Memory B cell (primary cell): ENCODE measurements around the gene DCTN2.
"Not testable (repeated sequence)": the region's sequence is repeated elsewhere in the genome, so short reads cannot be mapped to it uniquely, and the experiment has no call there.

Experiments used
- ATAC-seq: fragments of 150-1000 bp; cut with Tn5 transposase; 2 replicates; pipeline ENCODE4 v1.10.0; 2021; ENCODE audit warnings: low read depth, mild to moderate bottlenecking, moderate library complexity
- DNase-seq, 2 donors: peaks; one replicate each; pipeline ENCODE4 v3.0.0; 2022; ENCODE audit warnings: low spot score in 2 of 2
- H3K27ac Mint-ChIP-seq: one replicate; pipeline ENCODE4 v1.8.0; 2022; ENCODE audit warnings: mild to moderate bottlenecking, moderate library complexity, mixed read lengths
- H3K27me3 Mint-ChIP-seq: one replicate; pipeline ENCODE4 v1.8.0; 2022; ENCODE audit warnings: mixed read lengths
- H3K36me3 Mint-ChIP-seq: one replicate; pipeline ENCODE4 v1.8.0; 2022; ENCODE audit warnings: mild to moderate bottlenecking, mixed read lengths
- H3K4me1 Mint-ChIP-seq: one replicate; pipeline ENCODE4 v1.8.0; 2022; ENCODE audit warnings: mixed read lengths
- H3K4me3 Mint-ChIP-seq: one replicate; pipeline ENCODE4 v1.8.0; 2022; ENCODE audit warnings: mild to moderate bottlenecking, moderate library complexity, mixed read lengths
- H3K9me3 Mint-ChIP-seq: one replicate; pipeline ENCODE4 v1.8.0; 2022; ENCODE audit warnings: mixed read lengths

DCTN2 gene

GRCh38 chr12:57516617-57517153, 30.3 kb downstream of the DCTN2 start:
- Mint-ChIP-seq H3K9me3 (no peaks in the 10 kb centered on the region), H3K4me3 (no peak overlapping the region), H3K36me3 (peaks cover 41% of the 10 kb centered on the region), H3K27me3 (no peaks in the 10 kb centered on the region), H3K27ac (peak overlapping the region; percentile 83), H3K4me1 (peaks cover 22% of the 10 kb centered on the region)
- ATAC-seq (no peak), DNase-seq (no peak)

- Mint-ChIP-seq H3K27me3 (no peaks in the 10 kb centered on the region), H3K4me3 (no peak overlapping the region), H3K36me3 (peaks cover 41% of the 10 kb centered on the region), H3K9me3 (no peaks in the 10 kb centered on the region), H3K27ac (no peak overlapping the region), H3K4me1 (peaks cover 19% of the 10 kb centered on the region)
- DNase-seq (no peak), ATAC-seq (no peak)
These were observed 31.0 kb downstream of the DCTN2 start for GRCh38 chr12:57515934-57516541.

- Mint-ChIP-seq H3K4me3 (no peak overlapping the region), H3K27ac (no peak overlapping the region), H3K36me3 (peaks cover 41% of the 10 kb centered on the region), H3K9me3 (no peaks in the 10 kb centered on the region), H3K27me3 (no peaks in the 10 kb centered on the region), H3K4me1 (peaks cover 19% of the 10 kb centered on the region)
- ATAC-seq, result no peak
- DNase-seq, result no peak
These were observed 31.5 kb downstream of the DCTN2 start for GRCh38 chr12:57515408-57515933.

GRCh38 chr12:57514720-57515407, 32.1 kb downstream of the DCTN2 start:
- H3K27ac Mint-ChIP-seq, result no peak overlapping the region
- ATAC-seq, result no peak

GRCh38 chr12:57514246-57514645, 32.7 kb downstream of the DCTN2 start:
- H3K27ac Mint-ChIP-seq, DNase-seq, H3K27me3 Mint-ChIP-seq, ATAC-seq, H3K4me3 Mint-ChIP-seq, H3K9me3 Mint-ChIP-seq: not testable (repeated sequence)
- H3K4me1 Mint-ChIP-seq, result peaks cover 16% of the 10 kb centered on the region
- H3K36me3 Mint-ChIP-seq, result peaks cover 43% of the 10 kb centered on the region

More at GRCh38 chr12:57514720-57515407, 32.1 kb downstream of the DCTN2 start:
- Mint-ChIP-seq H3K27me3 (no peaks in the 10 kb centered on the region), H3K4me3 (no peak overlapping the region), H3K4me1 (peaks cover 19% of the 10 kb centered on the region), H3K36me3 (peaks cover 41% of the 10 kb centered on the region), H3K9me3 (no peaks in the 10 kb centered on the region)
- DNase-seq, result no peak

GRCh38 chr12:57513677-57514076, 33.3 kb downstream of the DCTN2 start:
- not testable (repeated sequence) for H3K9me3 Mint-ChIP-seq, H3K27me3 Mint-ChIP-seq

GRCh38 chr12:57513266-57513665, 33.7 kb downstream of the DCTN2 start:
- Mint-ChIP-seq H3K4me1 (peaks cover 8% of the 10 kb centered on the region), H3K4me3 (no peak overlapping the region), H3K9me3 (no peaks in the 10 kb centered on the region), H3K27ac (peak overlapping the region; percentile 40), H3K27me3 (no peaks in the 10 kb centered on the region), H3K36me3 (peaks cover 38% of the 10 kb centered on the region)
- no peak for DNase-seq
- ATAC-seq, result no peak

More at GRCh38 chr12:57513677-57514076, 33.3 kb downstream of the DCTN2 start:
- Mint-ChIP-seq H3K4me1 (peaks cover 11% of the 10 kb centered on the region), H3K36me3 (peaks cover 41% of the 10 kb centered on the region)
- not testable (repeated sequence) for ATAC-seq, H3K4me3 Mint-ChIP-seq, DNase-seq, H3K27ac Mint-ChIP-seq

GRCh38 chr12:57512665-57513064, 34.3 kb downstream of the DCTN2 start:
- Mint-ChIP-seq H3K27me3 (no peaks in the 10 kb centered on the region), H3K27ac (peak overlapping the region; percentile 40), H3K9me3 (no peaks in the 10 kb centered on the region), H3K36me3 (peaks cover 37% of the 10 kb centered on the region), H3K4me3 (no peak overlapping the region), H3K4me1 (peaks cover 4% of the 10 kb centered on the region)
- no peak for ATAC-seq
- no peak for DNase-seq

GRCh38 chr12:57511588-57512325, 35.2 kb downstream of the DCTN2 start:
- H3K9me3 Mint-ChIP-seq, result no peaks in the 10 kb centered on the region
- no peak for ATAC-seq
- DNase-seq, result no peak
- H3K4me1 Mint-ChIP-seq, result peaks cover 2% of the 10 kb centered on the region
- H3K36me3 Mint-ChIP-seq, result peaks cover 31% of the 10 kb centered on the region
- no peaks in the 10 kb centered on the region for H3K27me3 Mint-ChIP-seq
- H3K27ac Mint-ChIP-seq, result peak overlapping the region; percentile 24
- H3K4me3 Mint-ChIP-seq, result no peak overlapping the region

GRCh38 chr12:57511161-57511560, 35.8 kb downstream of the DCTN2 start:
- DNase-seq, result no peak
- no peak overlapping the region for H3K27ac Mint-ChIP-seq
- no peaks in the 10 kb centered on the region for H3K9me3 Mint-ChIP-seq
- H3K27me3 Mint-ChIP-seq, result no peaks in the 10 kb centered on the region
- no peak for ATAC-seq
- peaks cover 30% of the 10 kb centered on the region for H3K36me3 Mint-ChIP-seq
- H3K4me3 Mint-ChIP-seq, result no peak overlapping the region
- peaks cover 2% of the 10 kb centered on the region for H3K4me1 Mint-ChIP-seq

GRCh38 chr12:57507796-57508195, 39.2 kb downstream of the DCTN2 start:
- H3K4me1 Mint-ChIP-seq, H3K4me3 Mint-ChIP-seq, H3K9me3 Mint-ChIP-seq, H3K27me3 Mint-ChIP-seq, ATAC-seq, H3K27ac Mint-ChIP-seq, DNase-seq: not testable (repeated sequence)
- peaks cover 20% of the 10 kb centered on the region for H3K36me3 Mint-ChIP-seq

- not testable (repeated sequence) for H3K27me3 Mint-ChIP-seq, H3K4me3 Mint-ChIP-seq, ATAC-seq, H3K4me1 Mint-ChIP-seq, H3K27ac Mint-ChIP-seq, DNase-seq, H3K9me3 Mint-ChIP-seq
- peaks cover 16% of the 10 kb centered on the region for H3K36me3 Mint-ChIP-seq
These were observed 40.5 kb downstream of the DCTN2 start for GRCh38 chr12:57506541-57506940.

GRCh38 chr12:57502311-57502969, 44.6 kb downstream of the DCTN2 start:
- H3K9me3 Mint-ChIP-seq, H3K4me3 Mint-ChIP-seq, ATAC-seq, H3K27me3 Mint-ChIP-seq, DNase-seq, H3K4me1 Mint-ChIP-seq: not testable (repeated sequence)
- H3K27ac Mint-ChIP-seq, result peak overlapping the region; percentile 58
- peaks cover 31% of the 10 kb centered on the region for H3K36me3 Mint-ChIP-seq
